HCT116 (cell line): ENCODE results near the gene C1orf21. TPM values are rescaled to one million over a fixed set of nuclear protein-coding genes. Genes with fewer than 3 reads are reported as not detected.

Source experiments
- ATAC-seq: fragments of 200-7000 bp; cut with Tn5 transposase; 2 replicates; pipeline ENCODE4 v1.9.1; 2020; ENCODE audit warnings: mild to moderate bottlenecking, moderate library complexity
- BruUV-seq: library from RNA; stranded (reverse); fragments of 400-500 nt; replicated peaks from 2 replicates; lab custom pipeline; 2021; lab: Mats Ljungman, UMichigan
- CTCF ChIA-PET: fragments of 300-600 bp; sonication (Branson Sonifier 250); formaldehyde crosslinking; loops from one replicate; lab custom pipeline; 2021; ENCODE audit warnings: antibody characterized with exemption; lab: Charles Lee
- POLR2A ChIA-PET: fragments of 300-600, 350-600 bp; sonication (Branson Sonifier 250); formaldehyde crosslinking; loops from one replicate; lab custom pipeline; 2021; ENCODE audit warnings: antibody characterized with exemption; lab: Charles Lee
- RAD21 ChIA-PET, 2 experiments: fragments of 300-600 bp; sonication (Branson Sonifier 250); formaldehyde crosslinking; loops; one replicate each; lab custom pipeline; 2023; ENCODE audit warnings: low total read pairs in 2 of 2; ENCODE audit not compliant: uncharacterized antibody in 2 of 2, unreplicated experiment in 2 of 2, low non-redundant PET in 1 of 2; lab: Charles Lee
- DNase-seq: peaks from one replicate; pipeline ENCODE4 v3.0.0-alpha.2; 2010; ENCODE audit warnings: low read depth, low spot score
- H2AFZ ChIP-seq: fragments of 200-600 bp; shearing (Covaris generic), sonication (generic); 2 replicates; pipeline ENCODE4 v1.6.1; 2017; ENCODE audit warnings: low read depth, mixed run types, mixed read lengths, antibody characterized with exemption, low read length; ENCODE audit not compliant: poor library complexity, severe bottlenecking
- H3K27ac ChIP-seq: 2 replicates; pipeline ENCODE4 v1.5.1; 2012; ENCODE audit warnings: low read depth, low read length
- H3K27me3 ChIP-seq: fragments of 200-600 bp; sonication (generic); 2 replicates; pipeline ENCODE4 v1.6.1; 2016; ENCODE audit warnings: mixed run types, low read length, mixed read lengths; ENCODE audit not compliant: insufficient read depth
- H3K36me3 ChIP-seq, 2 experiments: fragments of 200-500 bp in 1 of 2; fragments of 200-600 bp in 1 of 2; sonication (Bioruptor generic) in 1 of 2; sonication (generic) in 1 of 2; 2 replicates each; pipeline versions ENCODE4 v1.5.1 to v1.6.1; 2014 to 2016; ENCODE audit warnings: low read length in 2 of 2, inconsistent platforms in 1 of 2, mixed read lengths in 1 of 2, mixed run types in 1 of 2; ENCODE audit not compliant: insufficient read depth in 2 of 2, control insufficient read depth in 1 of 2
- H3K4me1 ChIP-seq, 2 experiments: fragments of 200-600 bp in 1 of 2; sonication (generic) in 1 of 2; 2 replicates each; pipeline versions ENCODE4 v1.5.1 to v1.6.1; 2012 to 2017; ENCODE audit warnings: low read length in 2 of 2, inconsistent platforms in 1 of 2, mild to moderate bottlenecking in 1 of 2, mixed read lengths in 1 of 2, mixed run types in 1 of 2, moderate library complexity in 1 of 2; ENCODE audit not compliant: insufficient read depth in 2 of 2, control insufficient read depth in 1 of 2
- H3K4me2 ChIP-seq: fragments of 200-600 bp; sonication (generic); 2 replicates; pipeline ENCODE4 v1.6.1; 2017; ENCODE audit warnings: mixed run types, low read length, mixed read lengths
- H3K4me3 ChIP-seq, 2 experiments: fragments of 200-600 bp in 1 of 2; sonication (generic) in 1 of 2; replicated peaks in 1 of 2; 2 replicates each; pipeline ENCODE4 v1.5.1; 2011 to 2016; ENCODE audit warnings: low read length in 2 of 2, control low read depth in 1 of 2, low read depth in 1 of 2, mild to moderate bottlenecking in 1 of 2, mixed read lengths in 1 of 2, mixed run types in 1 of 2
- H3K79me2 ChIP-seq: fragments of 200-600 bp; sonication (generic); 2 replicates; pipeline ENCODE4 v1.6.1; 2017; ENCODE audit warnings: mild to moderate bottlenecking, mixed run types, low read length, moderate library complexity, mixed read lengths; ENCODE audit not compliant: insufficient read depth
- H3K9ac ChIP-seq: fragments of 200-600 bp; sonication (generic); 2 replicates; pipeline ENCODE4 v1.6.1; 2016; ENCODE audit warnings: low read length, mixed read lengths
- H3K9me2 ChIP-seq: fragments of 200-600 bp; sonication (generic), shearing (Covaris generic); 2 replicates; pipeline ENCODE4 v1.6.1; 2017; ENCODE audit warnings: mixed run types, mild to moderate bottlenecking, moderate library complexity; ENCODE audit not compliant: insufficient read depth
- H3K9me3 ChIP-seq, 2 experiments: fragments of 200-500 bp in 1 of 2; fragments of 200-600 bp in 1 of 2; sonication (Bioruptor generic) in 1 of 2; sonication (generic) in 1 of 2; 2 replicates each; pipeline ENCODE4 v1.6.1; 2014 to 2017; ENCODE audit warnings: low read length in 2 of 2, mixed read lengths in 2 of 2, inconsistent platforms in 1 of 2, low read depth in 1 of 2, mild to moderate bottlenecking in 1 of 2, mixed run types in 1 of 2, moderate library complexity in 1 of 2; ENCODE audit not compliant: control insufficient read depth in 1 of 2, insufficient read depth in 1 of 2
- H4K20me1 ChIP-seq: fragments of 200-600 bp; sonication (generic), shearing (Covaris generic); 2 replicates; pipeline ENCODE4 v1.6.1; 2017; ENCODE audit warnings: mixed run types, mild to moderate bottlenecking, moderate library complexity; ENCODE audit not compliant: insufficient read depth
- CBX3 ChIP-seq: IDR thresholded peaks from 2 replicates; pipeline ENCODE4 v1.6.1; 2012; ENCODE audit warnings: low read depth
- CEBPB ChIP-seq: IDR thresholded peaks from 2 replicates; pipeline ENCODE4 v1.6.1; 2012; ENCODE audit warnings: low read depth
- EGR1 ChIP-seq: IDR thresholded peaks from 2 replicates; pipeline ENCODE4 v1.6.1; 2012; ENCODE audit warnings: low read depth
- ELF1 ChIP-seq: IDR thresholded peaks from 2 replicates; pipeline ENCODE4 v1.6.1; 2012; ENCODE audit warnings: low read depth, borderline replicate concordance
- EZH2 ChIP-seq: fragments of 200-600 bp; sonication (generic); IDR thresholded peaks from 2 replicates; pipeline ENCODE4 v1.6.1; 2017; ENCODE audit warnings: antibody characterized with exemption, mixed run types
- EZH2phosphoT487 ChIP-seq: fragments of 200-600 bp; IDR thresholded peaks from 2 replicates; pipeline ENCODE4 v1.6.1; 2018; ENCODE audit warnings: antibody characterized with exemption, borderline replicate concordance
- FOSL1 ChIP-seq: IDR thresholded peaks from 2 replicates; pipeline ENCODE4 v1.6.1; 2012; ENCODE audit warnings: low read depth
- JUND ChIP-seq: IDR thresholded peaks from 2 replicates; pipeline ENCODE4 v1.6.1; 2012
- POLR2AphosphoS5 ChIP-seq: IDR thresholded peaks from 2 replicates; pipeline ENCODE4 v1.6.1; 2011; ENCODE audit warnings: mild to moderate bottlenecking, low read depth, low read length, moderate library complexity
- RAD21 ChIP-seq: IDR thresholded peaks from 2 replicates; pipeline ENCODE4 v1.6.1; 2012; ENCODE audit warnings: low read depth, mild to moderate bottlenecking
- SIN3A ChIP-seq: IDR thresholded peaks from 2 replicates; pipeline ENCODE4 v1.6.1; 2012; ENCODE audit warnings: low read depth
- SP1 ChIP-seq: IDR thresholded peaks from 2 replicates; pipeline ENCODE4 v1.6.1; 2012; ENCODE audit warnings: low read depth
- SRF ChIP-seq: IDR thresholded peaks from 2 replicates; pipeline ENCODE4 v1.6.1; 2012; ENCODE audit warnings: low read depth
- TCF7L2 ChIP-seq: IDR thresholded peaks from 2 replicates; pipeline ENCODE4 v1.7.0; 2011; ENCODE audit warnings: borderline replicate concordance, inconsistent platforms; ENCODE audit not compliant: insufficient read depth, insufficient read length; ENCODE audit errors: extremely low read depth
- ZFX ChIP-seq: fragments of 450-650 bp; IDR thresholded peaks from 2 replicates; pipeline ENCODE4 v1.6.1; 2017
- intact Hi-C: fragments of 100-400 bp; cut with micrococcal nuclease; formaldehyde crosslinking; loops from 2 replicates; pipeline ENCODE4 v1.10.0; 2022
- total RNA-seq: library from RNA; stranded (reverse); gene quantifications from one replicate; pipeline ENCODE4 v1.2.1, GENCODE V29; 2021; ENCODE audit not compliant: unreplicated experiment
- TF ChIP-seq, protein P1 (sequence below), 3 experiments: fragments of 200-600 bp in 1 of 3; sonication (generic) in 1 of 3; IDR thresholded peaks in 2 of 3; conservative IDR thresholded peaks in 1 of 3; 2 replicates each; pipeline ENCODE4 v1.5.1; 2012 to 2017; ENCODE audit warnings: low read depth in 2 of 3, low read length in 2 of 3, antibody characterized with exemption in 1 of 3, borderline replicate concordance in 1 of 3, control low read depth in 1 of 3, mild to moderate bottlenecking in 1 of 3, mixed read lengths in 1 of 3, mixed run types in 1 of 3, moderate library complexity in 1 of 3; ENCODE audit not compliant: insufficient read depth in 1 of 3
- TF ChIP-seq, protein P2 (sequence below): IDR thresholded peaks from 2 replicates; pipeline ENCODE4 v1.6.1; 2012
- TF ChIP-seq, protein P3 (sequence below): IDR thresholded peaks from 2 replicates; pipeline ENCODE4 v1.6.1; 2012
- TF ChIP-seq, protein P4 (sequence below): IDR thresholded peaks from 2 replicates; pipeline ENCODE4 v1.6.1; 2012; ENCODE audit warnings: low read depth

Gene C1orf21
- total RNA-seq, 1 experiment from 2014 or later = 8.9 TPM

DNA sequence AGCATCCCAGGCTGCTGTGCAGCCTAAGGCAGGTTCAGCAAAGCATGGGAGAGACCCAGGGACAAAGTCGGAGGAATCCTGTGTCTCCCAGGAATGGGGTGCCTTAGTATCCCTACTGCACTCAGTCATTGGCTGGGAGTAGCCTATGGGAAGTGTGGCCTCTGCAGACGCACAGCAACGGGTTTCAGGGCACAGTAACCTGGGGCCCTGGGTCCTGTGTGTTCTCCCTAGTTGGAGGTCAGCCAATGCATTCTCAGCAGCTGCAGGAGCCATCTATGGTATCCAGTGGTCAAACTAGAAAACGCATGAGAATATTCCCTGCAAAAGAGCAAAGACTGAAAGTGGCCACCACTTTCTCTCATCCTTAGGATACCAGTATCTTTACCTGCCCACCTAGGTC, 13.7 kb upstream of the C1orf21 start (continued):
- TF ChIP-seq RAD21 = no peak
- no peak for TF ChIP-seq FOSL1
- no peak for TF ChIP-seq SIN3A
- TF ChIP-seq EZH2phosphoT487 = no peak
- TF ChIP-seq, protein P1, sequence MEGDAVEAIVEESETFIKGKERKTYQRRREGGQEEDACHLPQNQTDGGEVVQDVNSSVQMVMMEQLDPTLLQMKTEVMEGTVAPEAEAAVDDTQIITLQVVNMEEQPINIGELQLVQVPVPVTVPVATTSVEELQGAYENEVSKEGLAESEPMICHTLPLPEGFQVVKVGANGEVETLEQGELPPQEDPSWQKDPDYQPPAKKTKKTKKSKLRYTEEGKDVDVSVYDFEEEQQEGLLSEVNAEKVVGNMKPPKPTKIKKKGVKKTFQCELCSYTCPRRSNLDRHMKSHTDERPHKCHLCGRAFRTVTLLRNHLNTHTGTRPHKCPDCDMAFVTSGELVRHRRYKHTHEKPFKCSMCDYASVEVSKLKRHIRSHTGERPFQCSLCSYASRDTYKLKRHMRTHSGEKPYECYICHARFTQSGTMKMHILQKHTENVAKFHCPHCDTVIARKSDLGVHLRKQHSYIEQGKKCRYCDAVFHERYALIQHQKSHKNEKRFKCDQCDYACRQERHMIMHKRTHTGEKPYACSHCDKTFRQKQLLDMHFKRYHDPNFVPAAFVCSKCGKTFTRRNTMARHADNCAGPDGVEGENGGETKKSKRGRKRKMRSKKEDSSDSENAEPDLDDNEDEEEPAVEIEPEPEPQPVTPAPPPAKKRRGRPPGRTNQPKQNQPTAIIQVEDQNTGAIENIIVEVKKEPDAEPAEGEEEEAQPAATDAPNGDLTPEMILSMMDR (IDR thresholded peaks at IDR 0.05 in 2 of 3, conservative IDR thresholded peaks at IDR 0.05 in 1 of 3; ENCODE audit: borderline replicate concordance in 1 of 3, insufficient read depth in 1 of 3, low read depth in 2 of 3, low read length in 2 of 3) = no peak
- no peak for TF ChIP-seq ELF1
- no peak for TF ChIP-seq TCF7L2
- TF ChIP-seq EZH2 = no peak
- no peak for TF ChIP-seq CBX3

DNA sequence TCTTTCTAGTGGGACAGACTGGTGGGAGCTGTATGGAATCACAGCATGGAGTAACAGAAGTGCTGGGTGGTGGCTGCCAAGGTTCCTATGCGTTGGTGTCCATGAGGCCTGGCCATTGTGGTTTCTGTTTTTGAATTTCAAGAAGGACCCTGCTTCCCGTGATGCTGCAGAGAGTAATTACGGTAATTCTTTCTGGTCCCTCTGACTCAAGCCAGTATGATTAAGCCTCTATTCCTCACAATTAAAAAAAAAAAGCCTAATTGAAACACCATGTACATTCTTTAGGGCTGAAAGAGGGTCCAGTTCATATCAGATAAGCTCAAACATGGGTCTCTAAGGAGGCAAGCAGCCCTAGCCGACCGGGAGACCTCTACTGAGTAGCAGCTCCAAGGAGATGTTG, 10.5 kb upstream of the C1orf21 start:
- no peak overlapping the region for H3K27ac ChIP-seq
- no peaks in the 10 kb centered on the region for H3K9me2 ChIP-seq
- DNase-seq = no peak
- H3K4me1 ChIP-seq = no peaks in the 10 kb centered on the region
- no peaks in the 10 kb centered on the region for H3K79me2 ChIP-seq
- no peaks in the 10 kb centered on the region for H3K36me3 ChIP-seq
- no peak overlapping the region for H3K4me2 ChIP-seq
- no peak overlapping the region for H3K4me3 ChIP-seq
- intact Hi-C loops = no loop called here
- H4K20me1 ChIP-seq = no peaks in the 10 kb centered on the region
- H3K27me3 ChIP-seq = no peaks in the 10 kb centered on the region
- ChIA-PET RAD21 (no interaction called here), POLR2A (no interaction called here), CTCF (no interaction called here)
- no TSS peak for BruUV-seq
- no peak overlapping the region for H2AFZ ChIP-seq
- H3K9ac ChIP-seq = no peak overlapping the region
- no peak for ATAC-seq
- no peaks in the 10 kb centered on the region for H3K9me3 ChIP-seq
- TF ChIP-seq, protein P1 (IDR thresholded peaks at IDR 0.05 in 2 of 3, conservative IDR thresholded peaks at IDR 0.05 in 1 of 3; ENCODE audit: borderline replicate concordance in 1 of 3, insufficient read depth in 1 of 3, low read depth in 2 of 3, low read length in 2 of 3) = no peak
- TF ChIP-seq, protein P2, sequence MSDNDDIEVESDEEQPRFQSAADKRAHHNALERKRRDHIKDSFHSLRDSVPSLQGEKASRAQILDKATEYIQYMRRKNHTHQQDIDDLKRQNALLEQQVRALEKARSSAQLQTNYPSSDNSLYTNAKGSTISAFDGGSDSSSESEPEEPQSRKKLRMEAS = no peak
- TF ChIP-seq ZFX (no peak), POLR2AphosphoS5 (no peak), EZH2phosphoT487 (no peak), RAD21 (no peak), EZH2 (no peak), EGR1 (no peak), CEBPB (no peak), JUND (no peak), TCF7L2 (no peak), SP1 (no peak), SRF (no peak)
- TF ChIP-seq, protein P3, sequence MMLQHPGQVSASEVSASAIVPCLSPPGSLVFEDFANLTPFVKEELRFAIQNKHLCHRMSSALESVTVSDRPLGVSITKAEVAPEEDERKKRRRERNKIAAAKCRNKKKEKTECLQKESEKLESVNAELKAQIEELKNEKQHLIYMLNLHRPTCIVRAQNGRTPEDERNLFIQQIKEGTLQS = no peak
- TF ChIP-seq, protein P4, sequence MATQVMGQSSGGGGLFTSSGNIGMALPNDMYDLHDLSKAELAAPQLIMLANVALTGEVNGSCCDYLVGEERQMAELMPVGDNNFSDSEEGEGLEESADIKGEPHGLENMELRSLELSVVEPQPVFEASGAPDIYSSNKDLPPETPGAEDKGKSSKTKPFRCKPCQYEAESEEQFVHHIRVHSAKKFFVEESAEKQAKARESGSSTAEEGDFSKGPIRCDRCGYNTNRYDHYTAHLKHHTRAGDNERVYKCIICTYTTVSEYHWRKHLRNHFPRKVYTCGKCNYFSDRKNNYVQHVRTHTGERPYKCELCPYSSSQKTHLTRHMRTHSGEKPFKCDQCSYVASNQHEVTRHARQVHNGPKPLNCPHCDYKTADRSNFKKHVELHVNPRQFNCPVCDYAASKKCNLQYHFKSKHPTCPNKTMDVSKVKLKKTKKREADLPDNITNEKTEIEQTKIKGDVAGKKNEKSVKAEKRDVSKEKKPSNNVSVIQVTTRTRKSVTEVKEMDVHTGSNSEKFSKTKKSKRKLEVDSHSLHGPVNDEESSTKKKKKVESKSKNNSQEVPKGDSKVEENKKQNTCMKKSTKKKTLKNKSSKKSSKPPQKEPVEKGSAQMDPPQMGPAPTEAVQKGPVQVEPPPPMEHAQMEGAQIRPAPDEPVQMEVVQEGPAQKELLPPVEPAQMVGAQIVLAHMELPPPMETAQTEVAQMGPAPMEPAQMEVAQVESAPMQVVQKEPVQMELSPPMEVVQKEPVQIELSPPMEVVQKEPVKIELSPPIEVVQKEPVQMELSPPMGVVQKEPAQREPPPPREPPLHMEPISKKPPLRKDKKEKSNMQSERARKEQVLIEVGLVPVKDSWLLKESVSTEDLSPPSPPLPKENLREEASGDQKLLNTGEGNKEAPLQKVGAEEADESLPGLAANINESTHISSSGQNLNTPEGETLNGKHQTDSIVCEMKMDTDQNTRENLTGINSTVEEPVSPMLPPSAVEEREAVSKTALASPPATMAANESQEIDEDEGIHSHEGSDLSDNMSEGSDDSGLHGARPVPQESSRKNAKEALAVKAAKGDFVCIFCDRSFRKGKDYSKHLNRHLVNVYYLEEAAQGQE = no peak
